ENCODE measurements around the gene UHMK1.
"Not testable (repeated sequence)": the region's sequence is repeated elsewhere in the genome, so short reads cannot be mapped to it uniquely, and the experiment has no call there.

UHMK1 gene

GRCh38 chr1:162497723-162498495 is at the start of gene UHMK1:
Gene UHMK1, plus strand, starts transcription at chr1:162497818. Its CDS starts 183 bp downstream, at chr1:162498001.
- peak; percentile 91 for DNase-seq

GRCh38 chr1:162454361-162454760 is 43.3 kb upstream of the UHMK1 start:
- not testable (repeated sequence) for DNase-seq

- no peak for DNase-seq
Observed at GRCh38 chr1:162456323-162456722, 41.3 kb upstream of the UHMK1 start.

DNA sequence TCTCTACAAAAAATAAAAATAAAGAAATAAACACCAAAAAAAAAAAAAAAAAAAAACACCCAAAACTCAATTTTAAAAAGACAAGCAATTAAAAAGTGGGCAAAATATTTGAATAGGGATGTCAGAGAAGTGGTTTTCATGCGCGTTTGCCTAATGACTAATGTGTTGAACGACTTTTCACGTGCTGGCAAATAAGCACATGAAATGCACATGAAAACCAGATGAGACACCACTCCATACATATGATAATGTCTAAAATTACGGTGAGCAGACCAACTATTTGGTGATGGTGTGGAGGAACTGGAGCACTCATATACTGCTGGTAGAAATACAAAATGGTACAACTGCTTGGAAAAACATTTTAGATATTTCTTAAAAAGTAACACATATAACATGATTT is 39.4 kb upstream of the UHMK1 start:
- DNase-seq, result no peak

DNA sequence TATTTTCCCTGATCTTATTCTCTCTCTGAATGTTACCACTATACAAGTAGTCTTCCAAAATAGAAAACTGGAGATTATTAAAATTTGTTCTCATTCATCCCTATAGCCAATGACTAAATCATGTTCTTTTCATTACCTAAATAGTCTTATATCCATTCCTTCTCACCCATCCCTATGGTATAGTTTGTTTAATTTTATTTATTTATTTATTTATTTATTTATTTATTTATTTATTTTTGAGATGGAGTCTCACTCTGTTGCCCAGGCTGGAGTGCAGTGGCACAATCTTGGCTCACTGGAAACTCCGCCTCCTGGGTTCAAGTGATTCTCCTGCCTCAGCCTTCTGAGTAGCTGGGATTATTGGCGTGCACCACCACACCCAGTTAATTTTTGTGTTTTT is 35.2 kb upstream of the UHMK1 start:
- not testable (repeated sequence) for DNase-seq

DNA sequence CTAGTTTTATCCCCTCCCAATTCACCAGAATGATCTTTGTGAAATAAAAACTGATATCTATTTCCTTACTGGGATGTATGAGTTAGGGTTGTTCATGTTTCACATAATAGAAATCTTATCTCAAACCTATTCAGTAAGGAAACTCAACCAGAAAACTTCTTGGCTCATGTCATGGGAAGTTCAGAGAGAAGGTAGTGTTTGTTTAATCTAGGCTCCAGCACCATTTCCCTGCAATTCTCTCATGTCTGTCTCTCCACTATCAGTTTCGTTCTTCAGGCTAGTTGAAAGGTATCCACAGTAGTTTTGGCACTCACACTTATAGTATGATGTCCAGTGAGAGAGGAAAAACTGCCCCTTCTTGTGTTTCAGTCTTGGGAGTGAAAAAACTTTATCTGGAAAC is 34.6 kb upstream of the UHMK1 start:
- DNase-seq, result no peak

DNA sequence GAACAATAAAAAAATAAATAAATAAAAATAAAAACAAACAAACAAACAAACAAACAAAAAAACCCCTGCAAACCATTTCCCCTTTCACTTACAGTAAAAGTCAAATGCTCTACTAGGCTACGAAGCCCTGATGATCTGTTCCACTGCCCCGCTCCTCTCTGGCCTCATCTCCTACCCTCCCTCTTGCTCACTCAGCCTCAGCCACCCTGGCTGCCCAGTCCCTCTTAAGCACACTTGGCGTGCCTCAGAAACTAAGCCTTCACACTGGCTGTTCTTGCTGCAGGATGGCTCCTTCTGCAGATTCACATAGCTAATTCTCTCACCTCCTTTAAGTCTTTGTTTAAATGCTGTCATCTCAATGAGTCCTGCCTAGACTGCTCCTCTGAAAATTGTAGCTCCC is 30.8 kb upstream of the UHMK1 start:
- DNase-seq, result no peak

GRCh38 chr1:162470216-162470615 is 27.4 kb upstream of the UHMK1 start:
- no peak for DNase-seq

DNA sequence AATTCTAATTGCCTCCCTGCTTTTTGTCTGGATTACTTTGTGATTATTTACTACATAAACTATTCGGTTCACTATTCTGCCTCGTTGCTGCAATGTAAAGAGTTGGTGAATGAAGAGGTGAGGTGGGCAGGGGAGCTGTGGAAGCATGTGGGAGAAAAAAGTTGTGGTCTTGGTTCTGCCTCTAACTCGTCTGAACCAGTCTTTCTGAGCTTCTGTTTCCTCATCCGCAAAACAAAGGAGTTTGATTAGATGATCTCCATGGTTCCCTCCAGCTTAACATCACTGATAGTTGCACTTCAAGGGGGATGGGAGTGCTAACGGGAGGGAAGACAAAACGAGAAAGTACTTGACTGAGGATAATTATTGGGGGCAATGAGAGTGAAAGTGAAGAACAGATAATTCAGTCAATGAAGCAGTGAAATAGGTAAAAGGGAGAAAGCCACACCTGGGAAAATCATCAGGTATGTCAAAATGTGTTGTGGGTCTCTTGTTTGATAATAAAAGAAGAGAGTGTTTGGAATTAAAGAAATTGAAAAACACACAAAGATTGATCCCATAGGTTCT is 26.2 kb upstream of the UHMK1 start:
- DNase-seq, result no peak

GRCh38 chr1:162475089-162475488 is 22.5 kb upstream of the UHMK1 start:
- no peak for DNase-seq

DNA sequence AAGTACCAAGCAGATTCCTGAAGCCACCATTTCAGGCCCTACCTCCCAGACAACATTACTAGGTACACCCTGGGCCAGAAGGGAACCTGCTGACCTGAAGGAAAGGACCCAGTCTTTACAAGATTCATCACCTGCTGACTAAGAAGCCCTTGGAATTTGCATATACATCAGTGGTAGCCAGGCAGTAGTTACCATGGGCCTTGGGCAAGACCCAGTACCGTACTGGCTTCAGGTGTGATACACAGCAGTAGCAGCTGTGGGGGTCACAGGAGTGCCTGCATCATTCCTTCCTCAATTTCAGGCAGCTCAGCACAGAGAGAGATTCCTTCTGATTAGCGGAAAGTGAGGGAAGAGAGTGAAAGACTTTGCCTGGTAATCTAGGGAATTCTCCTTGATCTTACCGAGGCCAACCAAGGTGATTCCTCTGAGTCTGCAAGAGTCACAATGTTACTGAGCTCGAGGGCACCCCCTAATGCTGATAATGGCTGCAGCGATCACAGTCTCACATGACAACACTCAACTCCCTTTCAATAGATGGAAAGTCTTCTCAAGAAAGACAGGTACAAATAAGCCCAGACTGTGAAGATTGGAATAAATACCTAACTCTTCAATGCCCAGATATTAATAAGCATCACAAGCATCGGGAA is 22.0 kb upstream of the UHMK1 start:
- no peak for DNase-seq

- no peak for DNase-seq
Observed at GRCh38 chr1:162476620-162477019, 21.0 kb upstream of the UHMK1 start.

DNA sequence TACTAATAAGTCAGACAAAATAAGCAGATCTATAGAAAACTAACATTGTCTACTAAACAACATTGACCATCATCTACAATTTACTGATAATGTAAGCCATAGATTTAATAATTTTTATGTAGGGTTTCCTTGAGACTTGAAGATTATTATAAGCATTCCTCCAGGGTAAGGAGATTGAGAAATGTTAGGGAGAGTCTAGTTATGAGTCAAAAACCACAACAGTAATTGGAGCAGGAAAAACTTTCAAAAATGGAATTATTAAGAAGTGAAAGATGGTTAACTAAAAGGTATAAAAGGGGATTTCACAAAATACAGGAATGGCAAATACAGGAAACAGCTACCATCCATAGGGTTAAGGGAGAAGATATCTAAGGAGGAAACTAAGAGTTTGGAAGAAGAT is 12.4 kb upstream of the UHMK1 start:
- DNase-seq, result no peak

GRCh38 chr1:162487241-162487640 is 10.4 kb upstream of the UHMK1 start:
- DNase-seq, result no peak

- no peak for DNase-seq
Observed at GRCh38 chr1:162488219-162488618, 9.4 kb upstream of the UHMK1 start.

DNA sequence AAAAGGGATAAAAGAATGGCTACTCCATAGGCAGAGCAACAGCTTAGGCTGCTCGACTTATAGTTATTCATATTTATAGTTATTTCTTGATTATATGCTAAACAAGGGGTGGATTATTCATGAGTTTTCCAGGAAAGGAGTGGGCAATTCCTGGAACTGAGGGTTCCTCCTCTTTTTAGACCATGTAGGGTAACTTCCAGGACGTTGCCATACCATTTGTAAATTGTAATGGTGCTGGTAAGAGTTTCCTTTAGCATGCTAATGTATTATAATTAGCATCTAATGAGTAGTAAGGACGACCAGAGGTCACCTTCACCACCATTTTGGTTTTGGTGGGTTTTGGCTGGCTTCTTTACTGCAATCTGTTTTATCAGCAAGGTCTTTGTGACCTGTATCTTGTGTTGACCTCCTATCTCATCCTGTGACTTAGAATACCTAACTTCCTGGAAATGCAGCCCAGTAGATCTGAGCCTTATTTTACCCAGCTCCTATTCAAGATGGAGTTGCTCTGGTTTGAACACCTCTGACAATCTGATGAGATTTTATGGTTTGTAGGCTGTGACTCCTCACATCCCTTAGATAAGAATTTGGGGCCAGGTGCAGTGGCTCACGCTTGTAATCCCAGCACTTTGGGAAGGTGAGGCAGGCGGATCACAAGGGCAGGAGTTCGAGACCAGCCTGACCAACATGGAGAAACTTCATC is 1.9 kb upstream of the UHMK1 start:
- not testable (repeated sequence) for DNase-seq

DNA sequence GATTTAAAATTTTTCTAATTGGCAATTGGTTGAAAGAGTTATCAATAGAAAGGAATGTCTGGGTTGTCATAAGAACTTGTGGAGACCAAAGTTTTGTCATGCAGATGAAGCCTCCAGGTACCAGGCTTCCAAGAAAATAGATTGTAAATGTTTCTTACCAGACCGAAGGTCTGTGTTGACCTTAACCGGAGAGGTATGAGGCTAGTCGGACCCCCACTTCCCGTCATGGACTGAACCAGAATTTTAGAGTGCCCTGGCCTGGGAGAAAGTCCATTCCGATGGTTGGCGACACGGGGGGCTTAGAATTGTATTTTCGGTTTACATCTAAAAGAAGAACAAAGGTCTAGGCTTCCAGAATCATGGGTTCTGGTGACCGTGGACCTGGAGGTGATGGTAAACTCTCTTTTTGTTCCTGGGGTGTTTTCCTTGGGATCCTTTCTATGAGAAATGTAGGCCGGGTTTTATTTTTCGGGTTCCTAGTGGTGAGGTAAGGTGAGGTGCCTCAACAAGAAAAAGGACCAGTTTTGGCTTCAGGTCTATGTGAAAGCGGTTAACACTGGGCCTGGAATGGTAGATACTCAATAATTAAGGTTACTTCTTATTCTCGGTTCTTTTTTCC is 405 bp upstream of the UHMK1 start:
- no peak for DNase-seq

DNA sequence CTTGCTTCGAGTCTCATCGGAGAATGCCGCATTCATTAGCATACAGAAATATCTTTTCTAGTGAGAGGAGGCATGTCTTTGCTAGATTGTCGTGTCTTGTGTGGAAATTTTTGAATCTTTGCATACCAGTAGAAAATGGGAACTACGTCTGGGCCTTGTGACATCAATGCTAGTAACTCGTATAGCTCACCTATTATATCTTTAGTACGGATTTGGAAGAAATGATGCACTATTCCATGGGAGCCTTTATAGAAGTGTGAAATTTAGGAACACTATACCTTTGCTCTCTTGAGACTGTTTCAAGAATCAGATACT is 835 bp downstream of the UHMK1 start:
- DNase-seq, result no peak

DNA sequence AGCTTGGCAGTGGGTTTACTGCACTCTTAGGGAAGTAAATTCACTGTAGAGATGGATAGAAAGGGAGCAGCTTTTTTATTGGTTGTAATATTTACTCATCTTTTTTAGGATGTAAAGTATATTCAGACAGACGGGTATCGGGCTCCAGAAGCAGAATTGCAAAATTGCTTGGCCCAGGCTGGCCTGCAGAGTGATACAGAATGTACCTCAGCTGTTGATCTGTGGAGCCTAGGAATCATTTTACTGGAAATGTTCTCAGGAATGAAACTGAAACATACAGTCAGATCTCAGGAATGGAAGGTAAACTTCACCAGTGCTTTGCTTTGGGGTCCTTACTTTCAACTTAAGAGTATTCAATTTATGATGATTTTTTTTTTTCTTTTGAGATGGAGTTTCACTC is 3.2 kb downstream of the UHMK1 start:
- no peak for DNase-seq

DNA sequence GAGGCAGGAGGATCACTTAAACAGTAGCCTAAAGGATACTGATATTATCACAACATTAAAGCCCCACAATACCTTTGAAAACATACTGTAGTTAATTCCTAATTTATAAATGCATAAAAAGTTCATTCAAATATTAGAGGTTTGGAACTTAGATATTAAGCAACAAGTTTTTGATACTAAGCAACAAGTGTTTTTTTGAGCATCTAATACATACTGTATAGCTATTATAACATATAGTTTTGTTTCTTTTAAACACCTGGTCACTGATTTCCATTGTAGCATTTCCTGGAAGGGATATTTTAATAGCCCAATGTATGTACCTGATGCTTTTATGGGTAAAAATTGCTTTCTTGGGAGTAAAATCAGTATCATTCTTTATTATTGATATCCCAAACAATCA is 4.5 kb downstream of the UHMK1 start:
- no peak for DNase-seq

DNA sequence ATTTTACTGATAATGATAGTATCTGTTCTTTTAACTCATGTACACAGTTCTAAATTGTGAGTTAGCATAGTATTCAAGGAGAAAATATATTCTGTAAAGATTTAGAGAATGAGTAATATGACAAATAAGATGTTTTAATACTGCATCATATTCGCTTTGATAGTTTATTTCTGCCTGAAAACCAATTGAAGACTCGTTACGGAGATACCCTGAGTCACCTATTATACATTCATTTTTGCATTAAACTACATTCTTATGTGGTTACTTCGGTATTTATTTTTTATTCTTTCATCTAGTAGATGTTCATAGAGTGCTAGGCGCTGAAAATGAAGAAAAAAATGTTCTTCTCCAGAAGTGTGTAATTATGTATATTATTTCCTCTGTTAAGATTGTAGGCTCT is 5.3 kb downstream of the UHMK1 start:
- no peak for DNase-seq

DNA sequence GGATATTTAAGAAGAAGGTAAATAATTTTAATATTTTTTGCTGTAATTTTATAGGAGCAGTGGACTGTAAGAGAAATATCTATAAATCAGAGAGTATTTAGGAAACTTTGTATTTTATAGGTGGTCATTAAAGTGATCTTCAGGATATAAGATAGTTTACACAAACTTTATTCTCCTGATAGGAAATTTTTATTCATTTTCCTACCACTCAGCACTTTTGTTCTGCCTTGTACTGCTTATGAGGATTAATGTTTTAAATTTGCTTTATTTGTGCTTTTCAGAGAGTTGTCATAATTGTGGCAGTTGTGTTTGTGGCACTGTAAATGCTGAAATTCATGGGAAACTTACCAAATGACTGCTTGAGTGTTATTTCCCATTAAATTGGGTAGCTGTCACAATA is 29.7 kb downstream of the UHMK1 start:
- DNase-seq, result no peak

DNA sequence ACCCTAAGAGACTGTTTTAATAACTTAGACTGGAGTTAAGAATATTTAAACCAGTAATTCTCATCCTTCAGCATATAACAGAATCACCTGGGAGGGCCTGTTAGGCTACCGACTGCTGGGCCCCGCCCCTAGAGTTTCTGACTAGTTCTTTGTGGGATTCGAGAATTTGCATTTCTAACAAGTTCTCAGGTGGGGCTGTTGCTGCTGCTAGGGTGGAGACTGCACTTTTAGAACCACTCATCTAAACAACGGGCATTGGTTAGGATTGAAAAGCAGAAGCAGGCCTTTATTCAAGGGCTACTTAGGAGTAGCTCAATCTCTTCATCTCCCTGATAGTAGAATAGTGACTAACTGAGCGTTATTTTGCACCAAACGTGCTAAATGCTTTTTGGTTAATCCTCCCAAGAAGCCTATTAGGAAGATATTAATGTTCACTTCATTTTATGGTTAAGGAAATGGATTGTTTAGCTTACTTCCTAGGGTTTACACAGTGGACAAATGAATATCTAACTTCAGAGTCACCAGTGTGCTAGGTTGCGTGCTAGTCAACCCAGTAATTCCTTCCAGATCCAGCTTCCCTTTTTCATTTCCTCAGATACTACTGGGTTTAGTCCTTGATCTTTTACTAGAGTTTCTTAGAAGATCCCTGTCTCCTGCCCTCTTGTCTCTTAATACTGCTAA is 32.8 kb downstream of the UHMK1 start:
- peak; percentile 1 for DNase-seq
